PC-9 (cell line): ENCODE measurements around the gene IL16.

ENCODE experiments used
- CTCF ChIP-seq: fragments of 200-600 bp; sonication (generic); conservative IDR thresholded peaks from 2 replicates; pipeline ENCODE4 v1.6.1; 2017; ENCODE audit warnings: mixed run types, antibody characterized with exemption, mild to moderate bottlenecking, moderate library complexity
- EZH2 ChIP-seq: fragments of 200-600 bp; sonication (generic); IDR thresholded peaks from 2 replicates; pipeline ENCODE4 v1.8.0; 2017; ENCODE audit warnings: antibody characterized with exemption, low read depth

GRCh38 chr15:81299630-81300273, 103.1 kb downstream of the IL16 start:
- TF ChIP-seq CTCF (no peak), EZH2 (no peak)
